Suprapubic skin (tissue), 4 donors: Measurements from ENCODE around the gene OSCP1.

Source experiments
- POLR2A ChIP-seq, 2 donors: fragments of 450-650 bp; IDR thresholded peaks; one replicate each; pipeline ENCODE4 v1.6.1; 2017; ENCODE audit warnings: antibody characterized with exemption in 2 of 2, mild to moderate bottlenecking in 2 of 2, moderate library complexity in 2 of 2
- POLR2AphosphoS5 ChIP-seq, 3 donors: sonication (generic); formaldehyde crosslinking; IDR thresholded peaks; one replicate each; pipeline ENCODE4 v1.6.1; 2017; ENCODE audit warnings: antibody characterized with exemption in 3 of 3
- TF ChIP-seq, protein P1 (sequence below), 2 donors: fragments of 200-600 bp in 1 of 2; fragments of 450-650 bp in 1 of 2; sonication (generic) in 1 of 2; IDR thresholded peaks; one replicate each; pipeline ENCODE4 v1.5.1; 2016 to 2019; ENCODE audit warnings: antibody characterized with exemption in 2 of 2, mild to moderate bottlenecking in 1 of 2, moderate library complexity in 1 of 2

DNA sequence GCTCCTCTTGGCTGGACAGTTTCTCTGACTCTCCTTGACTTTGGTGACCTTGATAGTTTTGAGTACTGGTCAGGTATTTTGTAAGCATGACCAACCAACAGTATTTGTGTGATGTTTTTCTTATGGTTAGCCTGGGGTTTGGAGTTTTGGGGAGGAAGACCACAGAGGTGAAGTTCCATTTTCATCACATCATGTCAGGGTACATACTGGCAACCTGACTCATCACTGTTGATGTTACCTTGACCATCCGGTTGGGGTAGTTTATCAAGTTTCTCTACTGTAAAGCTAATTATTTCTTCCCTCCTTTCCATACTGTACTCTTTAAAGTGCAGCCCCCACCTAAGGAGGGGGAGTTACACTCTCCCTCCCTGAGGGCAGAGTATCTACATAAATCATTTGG lies 13.4 kb downstream of the OSCP1 start:
- TF ChIP-seq, protein P1, sequence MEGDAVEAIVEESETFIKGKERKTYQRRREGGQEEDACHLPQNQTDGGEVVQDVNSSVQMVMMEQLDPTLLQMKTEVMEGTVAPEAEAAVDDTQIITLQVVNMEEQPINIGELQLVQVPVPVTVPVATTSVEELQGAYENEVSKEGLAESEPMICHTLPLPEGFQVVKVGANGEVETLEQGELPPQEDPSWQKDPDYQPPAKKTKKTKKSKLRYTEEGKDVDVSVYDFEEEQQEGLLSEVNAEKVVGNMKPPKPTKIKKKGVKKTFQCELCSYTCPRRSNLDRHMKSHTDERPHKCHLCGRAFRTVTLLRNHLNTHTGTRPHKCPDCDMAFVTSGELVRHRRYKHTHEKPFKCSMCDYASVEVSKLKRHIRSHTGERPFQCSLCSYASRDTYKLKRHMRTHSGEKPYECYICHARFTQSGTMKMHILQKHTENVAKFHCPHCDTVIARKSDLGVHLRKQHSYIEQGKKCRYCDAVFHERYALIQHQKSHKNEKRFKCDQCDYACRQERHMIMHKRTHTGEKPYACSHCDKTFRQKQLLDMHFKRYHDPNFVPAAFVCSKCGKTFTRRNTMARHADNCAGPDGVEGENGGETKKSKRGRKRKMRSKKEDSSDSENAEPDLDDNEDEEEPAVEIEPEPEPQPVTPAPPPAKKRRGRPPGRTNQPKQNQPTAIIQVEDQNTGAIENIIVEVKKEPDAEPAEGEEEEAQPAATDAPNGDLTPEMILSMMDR (IDR thresholded peaks at IDR 0.05) = no peak
- TF ChIP-seq POLR2A (IDR thresholded peaks at IDR 0.05) (no peak), POLR2AphosphoS5 (IDR thresholded peaks at IDR 0.05) (no peak)
